Fibroblast of lung (primary cell): ENCODE data around the gene ARFRP1. TPM values are rescaled to one million over a fixed set of nuclear protein-coding genes. Genes with fewer than 3 reads are reported as not detected.
A peak's percentile ranks its signal among the peaks of the same experiment; 100 is the strongest.

Source experiments
- DNase-seq, 2 donors: peaks; one replicate each; pipeline versions ENCODE4 v3.0.0 to v3.0.0-alpha.2; 2010; ENCODE audit warnings: low read depth in 2 of 2
- H2AFZ ChIP-seq: 2 replicates; pipeline ENCODE4 v1.5.1; 2012; ENCODE audit warnings: low read length, control low read depth, inconsistent platforms
- H3K27ac ChIP-seq: 2 replicates; pipeline ENCODE4 v1.5.1; 2011; ENCODE audit warnings: low read length, control low read depth; ENCODE audit not compliant: insufficient read depth
- H3K27me3 ChIP-seq: 2 replicates; pipeline ENCODE4 v1.5.1; 2011; ENCODE audit warnings: mild to moderate bottlenecking, low read length; ENCODE audit not compliant: control insufficient read depth, insufficient read depth
- H3K36me3 ChIP-seq: 2 replicates; pipeline ENCODE4 v1.5.1; 2011; ENCODE audit warnings: low read length; ENCODE audit not compliant: control insufficient read depth, insufficient read depth
- H3K4me1 ChIP-seq: 2 replicates; pipeline ENCODE4 v1.5.1; 2011; ENCODE audit warnings: low read length; ENCODE audit not compliant: control insufficient read depth, insufficient read depth; ENCODE audit errors: extremely low read depth
- H3K4me2 ChIP-seq: 2 replicates; pipeline ENCODE4 v1.5.1; 2011; ENCODE audit warnings: low read length, control low read depth; ENCODE audit not compliant: insufficient read depth; ENCODE audit errors: extremely low read depth
- H3K4me3 ChIP-seq, 4 experiments: fragments of 200-600 bp in 1 of 4; sonication (generic) in 1 of 4; replicated peaks in 1 of 4; 2 replicates each; pipeline ENCODE4 v1.5.1; 2011 to 2016; ENCODE audit warnings: low read length in 4 of 4, low read depth in 3 of 4, mild to moderate bottlenecking in 3 of 4, control low read depth in 2 of 4, inconsistent platforms in 1 of 4, mixed read lengths in 1 of 4; ENCODE audit not compliant: insufficient read depth in 1 of 4; ENCODE audit errors: control extremely low read depth in 1 of 4
- H3K79me2 ChIP-seq: 2 replicates; pipeline ENCODE4 v1.5.1; 2012; ENCODE audit warnings: mild to moderate bottlenecking, low read length, inconsistent platforms; ENCODE audit not compliant: control insufficient read depth, insufficient read depth
- H3K9ac ChIP-seq: 2 replicates; pipeline ENCODE4 v1.5.1; 2011; ENCODE audit warnings: mild to moderate bottlenecking, low read length, control low read depth; ENCODE audit not compliant: insufficient read depth
- H3K9me3 ChIP-seq: 2 replicates; pipeline ENCODE4 v1.5.1; 2012; ENCODE audit warnings: low read depth, low read length; ENCODE audit not compliant: control insufficient read depth, insufficient read depth
- H4K20me1 ChIP-seq: 2 replicates; pipeline ENCODE4 v1.5.1; 2011; ENCODE audit warnings: low read length; ENCODE audit not compliant: control insufficient read depth, insufficient read depth; ENCODE audit errors: extremely low read depth
- CTCF ChIP-seq, 2 donors: IDR thresholded peaks in 1 of 2; conservative IDR thresholded peaks in 1 of 2; 1 replicate in 1 of 2; 2 replicates in 1 of 2; pipeline ENCODE4 v1.5.1; 2011 to 2012; ENCODE audit warnings: low read length in 2 of 2, control low read depth in 1 of 2, inconsistent platforms in 1 of 2, low read depth in 1 of 2, mild to moderate bottlenecking in 1 of 2
- EZH2 ChIP-seq: IDR thresholded peaks from 2 replicates; pipeline ENCODE4 v1.5.1; 2012; ENCODE audit warnings: low read length, control low read depth, mild to moderate bottlenecking; ENCODE audit errors: missing control alignments
- polyA plus RNA-seq, 2 donors: library from polyadenylated mRNA; depleted of rRNA in 1 of 2; stranded (reverse) in 1 of 2; unstranded in 1 of 2; fragments of >200 nt; gene quantifications; 2 replicates each; pipeline ENCODE4 v1.2.1, GENCODE V29; 2011 to 2012; ENCODE audit warnings: missing spikeins in 1 of 2
- total RNA-seq: library from RNA; depleted of rRNA; stranded (reverse); fragments of >200 nt; gene quantifications from 2 replicates; pipeline ENCODE4 v1.2.1, GENCODE V29; 2014

The ARFRP1 gene
- total and polyA plus RNA-seq, 2 donors (not counting 1 experiment from before 2014, with no cell fraction given): 34.6 to 35.0 TPM

DNA sequence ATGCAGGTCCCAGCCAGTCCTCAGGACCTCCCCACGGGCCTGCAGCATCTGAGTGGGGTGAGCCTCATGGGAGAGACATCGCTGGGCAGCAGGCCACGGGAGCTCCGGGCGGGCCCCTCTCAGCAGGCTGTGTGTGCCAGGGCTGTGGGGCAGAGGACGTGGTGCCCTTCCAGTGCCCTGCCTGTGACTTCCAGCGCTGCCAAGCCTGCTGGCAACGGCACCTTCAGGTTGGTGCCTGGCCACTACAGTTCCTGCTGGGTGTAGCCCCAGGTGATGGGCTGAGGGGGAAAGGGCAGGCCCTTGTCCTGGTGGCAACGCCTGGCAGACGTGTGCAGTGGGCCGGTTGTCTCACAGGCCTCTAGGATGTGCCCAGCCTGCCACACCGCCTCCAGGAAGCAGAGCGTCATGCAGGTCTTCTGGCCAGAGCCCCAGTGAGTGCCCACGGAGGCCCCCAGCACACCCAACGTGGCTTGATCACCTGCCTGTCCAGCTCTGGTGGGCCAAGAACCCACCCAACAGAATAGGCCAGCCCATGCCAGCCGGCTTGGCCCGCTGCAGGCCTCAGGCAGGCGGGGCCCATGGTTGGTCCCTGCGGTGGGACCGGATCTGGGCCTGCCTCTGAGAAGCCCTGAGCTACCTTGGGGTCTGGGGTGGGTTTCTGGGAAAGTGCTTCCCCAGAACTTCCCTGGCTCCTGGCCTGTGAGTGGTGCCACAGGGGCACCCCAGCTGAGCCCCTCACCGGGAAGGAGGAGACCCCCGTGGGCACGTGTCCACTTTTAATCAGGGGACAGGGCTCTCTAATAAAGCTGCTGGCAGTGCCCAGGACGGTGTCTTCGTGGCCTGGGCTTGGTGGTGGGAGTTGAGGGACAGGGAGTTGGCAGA lies 12.1 kb downstream of the ARFRP1 start:
- Histone ChIP-seq H2AFZ (no peak overlapping the region), H3K9ac (no peak overlapping the region), H3K4me1 (peaks cover 28% of the 10 kb centered on the region), H3K36me3 (peaks cover 31% of the 10 kb centered on the region), H3K27ac (peak overlapping the region; percentile 19), H3K27me3 (no peaks in the 10 kb centered on the region), H3K4me2 (no peak overlapping the region), H4K20me1 (no peaks in the 10 kb centered on the region), H3K9me3 (no peaks in the 10 kb centered on the region), H3K4me3 (no peak overlapping the region), H3K79me2 (peaks cover 3% of the 10 kb centered on the region)
- TF ChIP-seq EZH2: no peak
- TF ChIP-seq CTCF (conservative IDR thresholded peaks at IDR 0.05 in 1 of 2, IDR thresholded peaks at IDR 0.05 in 1 of 2; ENCODE audit: low read depth in 1 of 2, low read length in 2 of 2): no peak
- DNase-seq: no peak

DNA sequence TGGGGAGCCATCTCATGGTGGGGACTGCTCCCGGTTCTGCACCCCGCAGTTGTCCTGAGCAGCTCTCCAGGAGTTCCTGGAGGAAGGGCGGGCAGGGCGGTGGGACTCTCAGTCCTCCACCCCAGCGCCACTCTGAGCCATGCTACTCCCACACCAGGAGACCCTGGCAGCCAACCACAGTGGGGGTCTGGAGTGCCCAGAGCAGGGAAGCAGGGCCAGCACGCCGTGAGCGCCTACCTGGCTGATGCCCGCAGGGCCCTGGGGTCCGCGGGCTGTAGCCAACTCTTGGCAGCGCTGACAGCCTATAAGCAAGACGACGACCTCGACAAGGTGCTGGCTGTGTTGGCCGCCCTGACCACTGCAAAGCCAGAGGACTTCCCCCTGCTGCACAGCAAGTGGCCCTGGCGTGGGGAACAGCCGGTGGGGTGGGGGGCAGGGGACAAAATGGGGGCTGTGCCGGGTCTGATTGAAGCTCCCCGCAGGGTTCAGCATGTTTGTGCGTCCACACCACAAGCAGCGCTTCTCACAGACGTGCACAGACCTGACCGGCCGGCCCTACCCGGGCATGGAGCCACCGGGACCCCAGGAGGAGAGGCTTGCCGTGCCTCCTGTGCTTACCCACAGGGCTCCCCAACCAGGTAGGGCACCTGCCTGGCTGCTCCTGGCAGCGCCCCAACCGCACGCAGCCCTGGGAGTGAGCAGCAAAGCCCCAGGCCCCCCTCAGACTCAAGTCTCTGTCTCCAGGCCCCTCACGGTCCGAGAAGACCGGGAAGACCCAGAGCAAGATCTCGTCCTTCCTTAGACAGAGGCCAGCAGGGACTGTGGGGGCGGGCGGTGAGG lies 13.0 kb downstream of the ARFRP1 start:
- TF ChIP-seq EZH2 (no peak), CTCF (conservative IDR thresholded peaks at IDR 0.05 in 1 of 2, IDR thresholded peaks at IDR 0.05 in 1 of 2; ENCODE audit: low read depth in 1 of 2, low read length in 2 of 2) (no peak)
- H3K9me3 ChIP-seq: no peaks in the 10 kb centered on the region

More for the DNA sequence above, 13.0 kb downstream of the ARFRP1 start:
- H3K79me2 ChIP-seq: peaks cover 3% of the 10 kb centered on the region
- no peaks in the 10 kb centered on the region for H3K27me3 ChIP-seq
- H4K20me1 ChIP-seq: no peaks in the 10 kb centered on the region
- DNase-seq: no peak
- H3K4me1 ChIP-seq: peaks cover 28% of the 10 kb centered on the region
- H3K4me2 ChIP-seq: no peak overlapping the region
- H3K27ac ChIP-seq: no peak overlapping the region
- H3K4me3 ChIP-seq: no peak overlapping the region
- peaks cover 27% of the 10 kb centered on the region for H3K36me3 ChIP-seq
- no peak overlapping the region for H2AFZ ChIP-seq
- no peak overlapping the region for H3K9ac ChIP-seq
